SK-N-SH (cell line): ENCODE results near the gene CEP41.

Experiments used
- CTCF ChIP-seq: fragments of 200-600 bp; sonication (generic); IDR thresholded peaks from 2 replicates; pipeline ENCODE4 v1.6.1; 2017; ENCODE audit warnings: antibody characterized with exemption, mild to moderate bottlenecking, moderate library complexity
- EP300 ChIP-seq, 2 experiments: IDR thresholded peaks; 2 replicates each; pipeline versions ENCODE4 v1.4.0 to v1.6.1; 2012; ENCODE audit warnings: borderline replicate concordance in 1 of 2, low read depth in 1 of 2, low read length in 1 of 2
- JUND ChIP-seq: IDR thresholded peaks from 2 replicates; pipeline ENCODE4 v1.4.0; 2012
- MAX ChIP-seq: IDR thresholded peaks from 2 replicates; pipeline ENCODE4 v1.4.0; 2012; ENCODE audit warnings: low read depth
- POLR2AphosphoS5 ChIP-seq: IDR thresholded peaks from 2 replicates; pipeline ENCODE4 v1.6.1; 2012; ENCODE audit warnings: low read depth, low read length
- RAD21 ChIP-seq: IDR thresholded peaks from 2 replicates; pipeline ENCODE4 v1.6.1; 2012; ENCODE audit warnings: mild to moderate bottlenecking, low read length
- REST ChIP-seq: IDR thresholded peaks from 2 replicates; pipeline ENCODE4 v1.6.1; 2012; ENCODE audit warnings: mild to moderate bottlenecking, low read depth, low read length, moderate library complexity

DNA sequence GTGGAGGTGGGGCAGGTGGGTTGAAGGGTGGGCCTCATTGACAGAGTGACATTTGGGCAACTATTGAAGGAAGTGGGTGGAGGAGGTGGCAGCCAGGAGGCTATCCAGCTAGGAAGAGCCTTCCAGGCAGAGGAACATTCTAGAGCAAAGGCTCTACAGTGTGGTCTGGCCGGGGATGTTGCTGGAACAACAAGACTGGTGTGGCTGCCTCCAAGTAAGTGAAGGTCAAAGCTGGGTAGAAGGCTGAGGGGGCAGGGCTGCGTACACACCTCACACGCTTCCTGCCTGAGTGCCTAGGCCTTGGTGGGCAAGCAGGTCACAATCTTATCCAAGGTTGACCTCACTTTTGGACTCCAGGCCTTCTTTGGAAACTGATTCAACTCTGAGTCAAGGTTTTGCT lies 53.9 kb downstream of the CEP41 start:
- no peak for TF ChIP-seq POLR2AphosphoS5
- TF ChIP-seq CTCF = no peak
- no peak for TF ChIP-seq RAD21
- no peak for TF ChIP-seq MAX
- TF ChIP-seq EP300 (IDR thresholded peaks at IDR 0.05; ENCODE audit: borderline replicate concordance in 1 of 2, low read depth in 1 of 2, low read length in 1 of 2) = no peak
- TF ChIP-seq REST = no peak
- no peak for TF ChIP-seq JUND
